GM12878 (cell line): ENCODE measurements around the gene PITRM1. TPM values are rescaled to one million over a fixed set of nuclear protein-coding genes. Genes with fewer than 3 reads are reported as not detected.
A peak's percentile ranks its signal among the peaks of the same experiment; 100 is the strongest.

Experiments used
- ATAC-seq: fragments of 200-7000 bp; cut with Tn5 transposase; 3 replicates; pipeline ENCODE4 v1.9.1; 2020; ENCODE audit warnings: mild to moderate bottlenecking, moderate library complexity
- BruUV-seq: library from RNA; stranded (reverse); fragments of 400-500 nt; replicated peaks from 2 replicates; lab custom pipeline; 2021; lab: Mats Ljungman, UMichigan
- CTCF ChIA-PET: fragments of 300-600 bp; sonication (Branson Sonifier 250); formaldehyde crosslinking; extraction: SDS; loops from one replicate; lab custom pipeline; 2021; ENCODE audit warnings: inconsistent platforms; lab: Yijun Ruan, JAX
- POLR2A ChIA-PET: fragments of 350-600 bp; formaldehyde crosslinking; extraction: SDS; loops from one replicate; lab custom pipeline; 2021; ENCODE audit warnings: inconsistent platforms; lab: Charles Lee
- RAD21 ChIA-PET: fragments of 300-600 bp; sonication (Branson Sonifier 250); formaldehyde crosslinking; loops from one replicate; lab custom pipeline; 2023; ENCODE audit warnings: antibody characterized with exemption; ENCODE audit not compliant: unreplicated experiment; lab: Charles Lee
- SMC1A ChIA-PET: fragments of 300-600 bp; sonication (Branson Sonifier 250); formaldehyde crosslinking; loops from one replicate; lab custom pipeline; 2023; ENCODE audit not compliant: unreplicated experiment, uncharacterized antibody; lab: Charles Lee
- DNase-seq: peaks from one replicate; pipeline ENCODE4 v3.0.0-alpha.2; 2011; ENCODE audit warnings: low read depth, low spot score
- FAIRE-seq: peaks from 3 replicates; lab custom pipeline; 2011; peaks lifted over from hg19 to GRCh38; lab: Jason Lieb, UNC
- H2AFZ ChIP-seq: 2 replicates; pipeline ENCODE4 v1.6.0; 2011; ENCODE audit warnings: low read depth, low read length, control low read depth; ENCODE audit not compliant: control insufficient read depth
- H3K27ac ChIP-seq: 2 replicates; pipeline ENCODE4 v1.5.1; 2011; ENCODE audit warnings: control low read depth; ENCODE audit not compliant: control insufficient read depth, insufficient read depth
- H3K27me3 ChIP-seq, 2 experiments: replicated peaks in 1 of 2; 2 replicates each; pipeline versions ENCODE4 v1.6.0 to v1.6.1; 2011; ENCODE audit warnings: low read length in 1 of 2; ENCODE audit not compliant: control insufficient read depth in 2 of 2, insufficient read depth in 2 of 2
- H3K36me3 ChIP-seq, 2 experiments: 2 replicates each; pipeline ENCODE4 v1.5.1; 2011; ENCODE audit warnings: low read length in 1 of 2; ENCODE audit not compliant: control insufficient read depth in 2 of 2, insufficient read depth in 2 of 2
- H3K4me1 ChIP-seq: 2 replicates; pipeline ENCODE4 v1.6.1; 2011; ENCODE audit warnings: mild to moderate bottlenecking, low read length, moderate library complexity, mixed read lengths; ENCODE audit not compliant: control insufficient read depth, insufficient read depth
- H3K4me2 ChIP-seq: 2 replicates; pipeline ENCODE4 v1.6.0; 2011; ENCODE audit warnings: control low read depth; ENCODE audit not compliant: control insufficient read depth, insufficient read depth
- H3K4me3 ChIP-seq: fragments of 200-600 bp; sonication (generic); 2 replicates; pipeline ENCODE4 v1.5.1; 2016
- H3K79me2 ChIP-seq: 2 replicates; pipeline ENCODE4 v1.6.0; 2011; ENCODE audit warnings: low read length; ENCODE audit not compliant: control insufficient read depth, insufficient read depth
- H3K9ac ChIP-seq: 2 replicates; pipeline ENCODE4 v1.8.0; 2011; ENCODE audit warnings: low read length, control low read depth, mixed read lengths; ENCODE audit not compliant: control insufficient read depth, insufficient read depth
- H3K9me3 ChIP-seq: replicated peaks from 3 replicates; pipeline ENCODE4 v1.5.1; 2011; ENCODE audit warnings: mild to moderate bottlenecking, low read length; ENCODE audit not compliant: control insufficient read depth, insufficient read depth
- H4K20me1 ChIP-seq: 2 replicates; pipeline ENCODE4 v1.6.0; 2011; ENCODE audit not compliant: control insufficient read depth, insufficient read depth
- BCL11A ChIP-seq: IDR thresholded peaks from 2 replicates; pipeline ENCODE4 v1.6.1; 2011; ENCODE audit warnings: low read depth, low read length
- BHLHE40 ChIP-seq, 2 experiments: fragments of 450-650 bp in 1 of 2; IDR thresholded peaks; 2 replicates each; pipeline ENCODE4 v1.6.1; 2011 to 2017; ENCODE audit warnings: low read depth in 2 of 2, borderline replicate concordance in 1 of 2, improper control_type of control experiment in 1 of 2, low read length in 1 of 2, mild to moderate bottlenecking in 1 of 2
- DPF2 ChIP-seq: fragments of 450-650 bp; IDR thresholded peaks from 2 replicates; pipeline ENCODE4 v1.6.1; 2017; ENCODE audit warnings: mild to moderate bottlenecking
- HDGF ChIP-seq: fragments of 450-650 bp; IDR thresholded peaks from 2 replicates; pipeline ENCODE4 v1.6.1; 2016; ENCODE audit warnings: antibody characterized with exemption
- PAX5 ChIP-seq: IDR thresholded peaks from 2 replicates; pipeline ENCODE4 v1.6.1; 2011; ENCODE audit warnings: low read depth, low read length, borderline replicate concordance
- PKNOX1 ChIP-seq: fragments of 450-650 bp; IDR thresholded peaks from 2 replicates; pipeline ENCODE4 v1.6.1; 2016; ENCODE audit warnings: mild to moderate bottlenecking
- PML ChIP-seq: IDR thresholded peaks from 2 replicates; pipeline ENCODE4 v1.6.1; 2012; ENCODE audit warnings: low read length, inconsistent platforms
- POLR2AphosphoS5 ChIP-seq: IDR thresholded peaks from 2 replicates; pipeline ENCODE4 v1.6.1; 2011; ENCODE audit warnings: mild to moderate bottlenecking, low read length, inconsistent platforms
- SMARCA5 ChIP-seq: fragments of 450-650 bp; IDR thresholded peaks from 2 replicates; pipeline ENCODE4 v1.6.1; 2017; ENCODE audit warnings: mild to moderate bottlenecking
- TCF3 ChIP-seq: IDR thresholded peaks from 2 replicates; pipeline ENCODE4 v1.6.1; 2012; ENCODE audit warnings: low read depth, mild to moderate bottlenecking, low read length, borderline replicate concordance; ENCODE audit not compliant: insufficient read depth
- YY1 ChIP-seq: IDR thresholded peaks from 2 replicates; pipeline ENCODE4 v1.6.1; 2011; ENCODE audit warnings: low read depth, mild to moderate bottlenecking, low read length
- ZNF24 ChIP-seq: fragments of 450-650 bp; IDR thresholded peaks from 2 replicates; pipeline ENCODE4 v1.6.1; 2017; ENCODE audit warnings: antibody characterized with exemption, mild to moderate bottlenecking
- WGBS: methylation state at CpG from one replicate; pipeline ENCODE4 v1.1.6; 2016; ENCODE audit warnings: low lambda C conversion rate; ENCODE audit not compliant: insufficient replicate concordance, insufficient coverage; ENCODE audit errors: missing lambda C conversion rate; 5-methylcytosine and 5-hydroxymethylcytosine counted together
- in situ Hi-C: fragments of 300-500 bp; cut with MboI; formaldehyde crosslinking; loops from 9 replicates; pipeline ENCODE4 v1.14.3; 2018; ENCODE audit warnings: mixed read lengths
- intact Hi-C: fragments of 100-400 bp; cut with micrococcal nuclease; formaldehyde crosslinking; loops from one replicate; pipeline ENCODE4 v1.14.2; 2022; ENCODE audit not compliant: unreplicated experiment
- polyA plus RNA-seq, 11 experiments: library from polyadenylated mRNA; depleted of rRNA in 4 of 11; unstranded in 6 of 11; stranded (reverse) in 5 of 11; fragments of >200 nt; fragmentation: Nextera tagmentation in 4 of 11; fragmentation: Illumina TruSeq in 1 of 11; extraction: Ambion mirVana in 4 of 11; extraction: Trizol in 1 of 11; gene quantifications; 1 replicate in 1 of 11; 2 replicates in 10 of 11; pipeline versions ENCODE4 v1.2.1 to v1.2.3, GENCODE V29; 2011 to 2016; ENCODE audit warnings: inconsistent platforms in 2 of 11, missing spikeins in 2 of 11, low read depth in 1 of 11
- total RNA-seq, 4 experiments: library from RNA; depleted of rRNA in 3 of 4; stranded (reverse); fragments of >200 nt in 3 of 4; fragmentation: Illumina TruSeq in 1 of 4; extraction: Trizol in 1 of 4; gene quantifications; 2 replicates each; pipeline versions ENCODE4 v1.2.1 to v1.2.3, GENCODE V29; 2013 to 2021
- TF ChIP-seq, protein P1 (sequence below): IDR thresholded peaks from 2 replicates; pipeline ENCODE4 v1.6.1; 2012; ENCODE audit warnings: low read depth, low read length, improper control_type of control experiment
- TF ChIP-seq, protein P2 (sequence below): fragments of 150-350 bp; IDR thresholded peaks from 2 replicates; pipeline ENCODE4 v1.6.1; 2016; ENCODE audit warnings: low read depth, low read length

PITRM1 gene
- total and polyA plus RNA-seq, 10 of the 15 experiments (the other 5 are each of a cell fraction or from before 2014, with no cell fraction given) = 15.5 to 53.0 (median 45.0) TPM

DNA sequence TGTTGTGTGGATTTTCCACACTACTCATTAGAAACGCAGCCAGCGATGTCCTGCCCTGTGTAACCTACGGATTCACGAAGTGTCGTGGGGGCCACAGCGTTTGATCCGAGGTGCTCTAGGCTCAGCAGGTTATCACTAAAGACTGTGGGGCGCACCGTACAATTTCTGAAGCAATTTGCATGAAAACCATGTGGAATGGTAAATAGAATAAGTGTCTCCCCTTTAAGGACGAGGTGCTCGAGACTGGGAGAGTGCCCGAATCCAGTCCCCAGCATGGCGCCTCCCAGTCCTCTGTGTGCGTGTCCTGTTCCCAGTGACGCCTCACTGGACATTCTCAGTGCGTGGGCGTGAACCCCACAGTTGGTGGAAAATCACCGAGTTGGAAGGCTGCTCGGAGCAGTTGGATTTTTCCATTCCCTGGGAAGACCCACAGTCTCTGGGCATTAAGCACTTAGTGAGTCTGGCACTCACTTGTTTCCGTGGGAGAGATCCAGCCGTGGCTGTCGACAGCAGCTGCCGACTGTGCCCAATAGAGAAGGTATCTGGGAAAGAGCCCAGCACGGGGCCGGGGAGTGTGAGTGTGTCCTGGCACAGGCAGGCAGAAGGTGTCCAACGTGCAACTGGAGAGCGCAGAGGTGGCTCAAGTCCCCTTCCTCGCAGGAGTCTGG is 68.2 kb downstream of the PITRM1 start:
- H3K27me3 ChIP-seq = no peaks in the 10 kb centered on the region
- no peak overlapping the region for H3K4me3 ChIP-seq
- RAD21 ChIA-PET = no interaction called here
- DNase-seq = no peak
- TF ChIP-seq POLR2AphosphoS5 = 0 out of 2 replicates have a peak, but pooled peaks have one; percentile 27
- TF ChIP-seq PKNOX1 = no peak
- TF ChIP-seq ZNF24 = no peak
- no peak for TF ChIP-seq YY1
- in situ Hi-C loops (no loop called here), intact Hi-C loops (no loop called here)
- H3K4me2 ChIP-seq = no peak overlapping the region
- no peak overlapping the region for H3K9ac ChIP-seq
- no peak for ATAC-seq
- CTCF ChIA-PET = no interaction called here
- SMC1A ChIA-PET = no interaction called here
- H3K4me1 ChIP-seq = no peaks in the 10 kb centered on the region
- H2AFZ ChIP-seq = no peak overlapping the region
- POLR2A ChIA-PET = no interaction called here
- no peak for FAIRE-seq
- TSS peak; percentile 43 for BruUV-seq
- WGBS = 88% methylated on average over 28 of the region's 28 CpGs
- no peaks in the 10 kb centered on the region for H3K9me3 ChIP-seq
- no peaks in the 10 kb centered on the region for H4K20me1 ChIP-seq
- H3K27ac ChIP-seq = no peak overlapping the region
- no peaks in the 10 kb centered on the region; the same call in 1 of the 2 replicates for H3K79me2 ChIP-seq
- H3K36me3 ChIP-seq = peaks cover 52 to 58% of the 10 kb centered on the region in 2 experiments

GRCh38 chr10:3103646-3104045 is 68.9 kb downstream of the PITRM1 start:
- WGBS = 99% methylated on average over 23 of the region's 30 CpGs
- H4K20me1 ChIP-seq = no peaks in the 10 kb centered on the region
- ChIA-PET SMC1A (no interaction called here), POLR2A (no interaction called here), RAD21 (no interaction called here), CTCF (no interaction called here)
- H3K4me2 ChIP-seq = no peak overlapping the region
- H3K27me3 ChIP-seq = no peaks in the 10 kb centered on the region
- H3K9me3 ChIP-seq = no peaks in the 10 kb centered on the region
- H3K9ac ChIP-seq = no peak overlapping the region
- no peak overlapping the region for H2AFZ ChIP-seq
- in situ Hi-C loops (no loop called here), intact Hi-C loops (no loop called here)
- DNase-seq (no peak), ATAC-seq (no peak), FAIRE-seq (no peak)
- no peak overlapping the region for H3K4me3 ChIP-seq
- no peaks in the 10 kb centered on the region for H3K4me1 ChIP-seq
- H3K27ac ChIP-seq = no peak overlapping the region
- BruUV-seq = no TSS peak
- peaks cover 44 to 58% of the 10 kb centered on the region in 2 experiments for H3K36me3 ChIP-seq
- H3K79me2 ChIP-seq = no peaks in the 10 kb centered on the region; the same call in 1 of the 2 replicates
- TF ChIP-seq TCF3 = no peak
- TF ChIP-seq, protein P1, sequence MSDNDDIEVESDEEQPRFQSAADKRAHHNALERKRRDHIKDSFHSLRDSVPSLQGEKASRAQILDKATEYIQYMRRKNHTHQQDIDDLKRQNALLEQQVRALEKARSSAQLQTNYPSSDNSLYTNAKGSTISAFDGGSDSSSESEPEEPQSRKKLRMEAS = no peak
- TF ChIP-seq, protein P2, sequence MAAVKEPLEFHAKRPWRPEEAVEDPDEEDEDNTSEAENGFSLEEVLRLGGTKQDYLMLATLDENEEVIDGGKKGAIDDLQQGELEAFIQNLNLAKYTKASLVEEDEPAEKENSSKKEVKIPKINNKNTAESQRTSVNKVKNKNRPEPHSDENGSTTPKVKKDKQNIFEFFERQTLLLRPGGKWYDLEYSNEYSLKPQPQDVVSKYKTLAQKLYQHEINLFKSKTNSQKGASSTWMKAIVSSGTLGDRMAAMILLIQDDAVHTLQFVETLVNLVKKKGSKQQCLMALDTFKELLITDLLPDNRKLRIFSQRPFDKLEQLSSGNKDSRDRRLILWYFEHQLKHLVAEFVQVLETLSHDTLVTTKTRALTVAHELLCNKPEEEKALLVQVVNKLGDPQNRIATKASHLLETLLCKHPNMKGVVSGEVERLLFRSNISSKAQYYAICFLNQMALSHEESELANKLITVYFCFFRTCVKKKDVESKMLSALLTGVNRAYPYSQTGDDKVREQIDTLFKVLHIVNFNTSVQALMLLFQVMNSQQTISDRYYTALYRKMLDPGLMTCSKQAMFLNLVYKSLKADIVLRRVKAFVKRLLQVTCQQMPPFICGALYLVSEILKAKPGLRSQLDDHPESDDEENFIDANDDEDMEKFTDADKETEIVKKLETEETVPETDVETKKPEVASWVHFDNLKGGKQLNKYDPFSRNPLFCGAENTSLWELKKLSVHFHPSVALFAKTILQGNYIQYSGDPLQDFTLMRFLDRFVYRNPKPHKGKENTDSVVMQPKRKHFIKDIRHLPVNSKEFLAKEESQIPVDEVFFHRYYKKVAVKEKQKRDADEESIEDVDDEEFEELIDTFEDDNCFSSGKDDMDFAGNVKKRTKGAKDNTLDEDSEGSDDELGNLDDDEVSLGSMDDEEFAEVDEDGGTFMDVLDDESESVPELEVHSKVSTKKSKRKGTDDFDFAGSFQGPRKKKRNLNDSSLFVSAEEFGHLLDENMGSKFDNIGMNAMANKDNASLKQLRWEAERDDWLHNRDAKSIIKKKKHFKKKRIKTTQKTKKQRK = no peak
- TF ChIP-seq DPF2 = no peak
- TF ChIP-seq BCL11A = no peak
- no peak for TF ChIP-seq HDGF
- TF ChIP-seq SMARCA5 = no peak
- TF ChIP-seq PML = no peak
- TF ChIP-seq PAX5 = no peak
- no peak for TF ChIP-seq BHLHE40 (IDR thresholded peaks at IDR 0.05; ENCODE audit: borderline replicate concordance in 1 of 2, low read depth in 2 of 2, low read length in 1 of 2)
